ENCODE data around the gene DEPDC7.

Gene DEPDC7

DNA sequence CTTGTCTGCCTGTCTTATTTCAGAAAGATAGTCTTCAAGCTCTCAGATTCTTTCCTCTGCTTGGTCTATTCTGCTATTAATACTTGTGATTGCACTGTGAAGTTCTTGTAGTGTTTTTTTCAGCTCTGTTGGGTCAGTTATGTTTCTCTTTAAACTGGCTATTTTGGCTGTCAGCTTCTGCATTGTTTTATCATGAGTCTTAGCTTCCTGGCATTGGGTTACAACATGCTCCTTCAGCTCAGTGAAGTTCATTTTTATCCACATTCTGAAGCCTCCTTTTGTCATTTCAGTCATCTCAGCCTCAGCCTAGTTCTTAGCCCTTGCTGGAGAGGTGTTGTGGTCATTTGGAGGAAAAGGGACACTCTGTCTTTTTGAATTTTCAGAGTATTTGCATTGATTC, 15.5 kb upstream of the DEPDC7 start:
- Histone ChIP-seq H3K4me1 (ENCODE audit: insufficient read depth, low read length) (peaks cover 3% of the 10 kb centered on the region; the same call in 1 of the 2 replicates), H3K9ac (ENCODE audit: low read depth, low read length) (no peak overlapping the region), H3K27me3 (ENCODE audit: insufficient read depth, low read length) (no peaks in the 10 kb centered on the region), H3K27ac (ENCODE audit: low read depth, low read length) (no peak overlapping the region), H3K36me3 (ENCODE audit: insufficient read depth, low read length) (no peaks in the 10 kb centered on the region), H3K4me3 (ENCODE audit: low read length) (no peak overlapping the region), H3K9me3 (ENCODE audit: insufficient read depth, low read depth, low read length) (no peaks in the 10 kb centered on the region)

DNA sequence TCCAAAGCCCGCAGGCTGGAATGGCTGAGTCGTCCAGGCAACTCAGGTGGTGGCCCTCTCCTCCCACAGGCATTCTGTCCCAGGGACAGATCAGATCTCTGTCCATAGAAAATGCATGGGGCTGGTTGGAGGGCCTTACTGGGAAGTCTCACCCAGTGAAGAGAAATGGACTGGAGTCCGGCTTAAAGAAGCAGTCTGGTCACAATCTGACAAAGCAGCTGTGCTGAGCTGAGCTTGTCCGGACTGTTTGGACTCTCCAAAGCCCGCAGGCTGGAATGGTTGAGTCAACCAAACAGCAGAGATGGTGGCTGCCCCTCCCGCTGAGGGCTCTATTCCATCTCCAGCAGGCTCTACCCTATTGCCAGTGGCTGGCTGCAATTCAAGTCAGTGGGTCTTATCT, 14.4 kb upstream of the DEPDC7 start:
- Histone ChIP-seq H3K36me3 (ENCODE audit: insufficient read depth, low read length) (no peaks in the 10 kb centered on the region), H3K9me3 (ENCODE audit: insufficient read depth, low read depth, low read length) (no peaks in the 10 kb centered on the region), H3K4me1 (ENCODE audit: insufficient read depth, low read length) (peaks cover 7% of the 10 kb centered on the region; the same call in 1 of the 2 replicates), H3K4me3 (ENCODE audit: low read length) (no peak overlapping the region), H3K9ac (ENCODE audit: low read depth, low read length) (no peak overlapping the region), H3K27ac (ENCODE audit: low read depth, low read length) (no peak overlapping the region), H3K27me3 (ENCODE audit: insufficient read depth, low read length) (no peaks in the 10 kb centered on the region)
- WGBS, result 74% methylated on average over 6 of the region's 6 CpGs

DNA sequence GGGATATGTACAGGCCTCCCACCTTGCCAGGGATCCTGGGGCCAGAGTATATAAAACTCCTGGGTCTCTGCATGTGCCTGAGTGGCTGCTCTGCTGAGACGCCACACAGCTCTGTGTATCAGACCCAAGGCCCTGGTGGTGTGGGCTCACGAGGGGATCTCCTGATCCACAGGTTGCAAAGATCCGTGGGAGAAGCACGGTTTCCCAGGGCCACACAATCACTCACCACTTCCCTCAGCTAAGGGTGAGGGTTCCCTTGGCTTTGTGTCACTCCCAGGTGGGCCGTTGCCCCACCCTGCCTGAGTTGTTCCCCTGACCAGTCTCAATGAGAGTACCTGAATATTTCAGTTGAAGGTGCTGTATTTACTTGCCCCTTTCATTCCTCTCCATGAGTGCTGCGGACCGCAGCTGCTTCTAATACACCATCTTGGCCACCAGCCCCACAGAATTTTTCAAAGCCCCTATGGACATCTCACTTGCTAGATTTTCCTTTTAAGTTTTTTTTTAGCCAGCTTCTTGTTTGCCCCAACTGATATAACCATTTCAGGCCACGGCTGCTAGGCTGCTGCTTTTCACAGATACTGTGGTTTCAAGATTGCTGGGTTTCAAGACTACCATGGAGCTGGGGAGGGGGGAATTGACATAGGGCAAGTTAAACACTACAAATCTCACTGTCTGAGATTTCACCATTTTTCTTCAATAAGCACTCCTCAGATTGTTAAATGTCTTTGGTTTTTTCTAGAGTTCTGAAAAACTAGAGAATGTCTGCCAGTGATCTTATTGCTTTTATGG, 13.7 kb upstream of the DEPDC7 start:
- WGBS, result 93% methylated on average over 8 of the region's 8 CpGs
- H3K27me3 ChIP-seq (ENCODE audit: insufficient read depth, low read length), result no peaks in the 10 kb centered on the region
- no peak overlapping the region for H3K27ac ChIP-seq (ENCODE audit: low read depth, low read length)
- no peaks in the 10 kb centered on the region for H3K36me3 ChIP-seq (ENCODE audit: insufficient read depth, low read length)
- no peaks in the 10 kb centered on the region for H3K9me3 ChIP-seq (ENCODE audit: insufficient read depth, low read depth, low read length)
- H3K4me1 ChIP-seq (ENCODE audit: insufficient read depth, low read length), result peaks cover 7% of the 10 kb centered on the region; the same call in 1 of the 2 replicates
- H3K9ac ChIP-seq (ENCODE audit: low read depth, low read length), result no peak overlapping the region
- H3K4me3 ChIP-seq (ENCODE audit: low read length), result no peak overlapping the region

DNA sequence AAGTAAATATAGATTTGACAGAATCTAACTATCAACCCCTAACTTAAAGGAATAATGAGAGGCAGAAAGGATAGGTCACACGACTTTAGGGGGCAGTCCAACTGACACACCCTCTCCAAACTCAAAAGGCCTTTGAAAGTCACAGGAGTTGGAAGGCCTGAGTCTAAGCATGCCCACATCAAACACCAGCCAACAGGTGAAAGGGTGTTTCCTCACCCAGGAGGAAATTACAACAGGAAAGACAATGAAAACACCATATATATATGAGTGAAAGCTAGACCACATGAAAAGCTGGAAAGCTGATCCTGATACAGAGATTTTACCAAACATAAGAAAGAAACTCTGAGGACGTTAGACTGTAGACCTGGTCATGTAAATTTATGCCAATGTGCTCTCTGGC, 10.5 kb upstream of the DEPDC7 start:
- H3K4me3 ChIP-seq (ENCODE audit: low read length), result no peak overlapping the region
- H3K27me3 ChIP-seq (ENCODE audit: insufficient read depth, low read length), result no peaks in the 10 kb centered on the region
- 68% methylated on average over 2 of the region's 2 CpGs for WGBS

DNA sequence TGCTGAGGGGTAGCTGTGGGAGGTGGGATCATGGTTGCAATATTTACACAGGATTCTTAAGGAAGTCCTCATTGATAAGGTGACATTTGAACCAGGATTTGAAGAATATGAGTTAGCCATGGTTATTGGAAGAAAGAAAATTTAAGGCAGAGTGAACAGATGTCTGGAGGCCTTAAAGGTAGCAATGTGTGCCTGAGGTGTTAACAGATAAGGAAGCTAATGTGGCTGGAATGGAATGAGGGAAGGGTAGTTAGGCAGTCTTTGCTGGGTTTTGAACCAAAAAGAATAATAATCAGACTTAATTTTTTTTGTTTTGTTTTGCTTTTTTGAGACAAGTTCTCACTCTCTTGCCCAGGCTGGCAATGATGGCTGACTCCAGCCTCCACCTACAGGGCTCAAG, 9.7 kb upstream of the DEPDC7 start:
- H3K36me3 ChIP-seq (ENCODE audit: insufficient read depth, low read length), result no peaks in the 10 kb centered on the region
- H3K27ac ChIP-seq (ENCODE audit: low read depth, low read length), result no peak overlapping the region
- no peak overlapping the region for H3K9ac ChIP-seq (ENCODE audit: low read depth, low read length)
- no peaks in the 10 kb centered on the region for H3K27me3 ChIP-seq (ENCODE audit: insufficient read depth, low read length)
- H3K4me3 ChIP-seq (ENCODE audit: low read length), result no peak overlapping the region
- H3K9me3 ChIP-seq (ENCODE audit: insufficient read depth, low read depth, low read length), result no peaks in the 10 kb centered on the region
- peaks cover 7% of the 10 kb centered on the region; the same call in 1 of the 2 replicates for H3K4me1 ChIP-seq (ENCODE audit: insufficient read depth, low read length)

More for the DNA sequence above, 10.5 kb upstream of the DEPDC7 start:
- H3K9ac ChIP-seq (ENCODE audit: low read depth, low read length), result no peak overlapping the region
- H3K4me1 ChIP-seq (ENCODE audit: insufficient read depth, low read length), result peaks cover 7% of the 10 kb centered on the region; the same call in 1 of the 2 replicates
- H3K27ac ChIP-seq (ENCODE audit: low read depth, low read length), result no peak overlapping the region
- H3K36me3 ChIP-seq (ENCODE audit: insufficient read depth, low read length), result no peaks in the 10 kb centered on the region
- no peaks in the 10 kb centered on the region for H3K9me3 ChIP-seq (ENCODE audit: insufficient read depth, low read depth, low read length)

GRCh38 chr11:33013755-33014154, 1.9 kb upstream of the DEPDC7 start:
- peaks cover 26% of the 10 kb centered on the region for H3K27me3 ChIP-seq (ENCODE audit: insufficient read depth, low read length)

DNA sequence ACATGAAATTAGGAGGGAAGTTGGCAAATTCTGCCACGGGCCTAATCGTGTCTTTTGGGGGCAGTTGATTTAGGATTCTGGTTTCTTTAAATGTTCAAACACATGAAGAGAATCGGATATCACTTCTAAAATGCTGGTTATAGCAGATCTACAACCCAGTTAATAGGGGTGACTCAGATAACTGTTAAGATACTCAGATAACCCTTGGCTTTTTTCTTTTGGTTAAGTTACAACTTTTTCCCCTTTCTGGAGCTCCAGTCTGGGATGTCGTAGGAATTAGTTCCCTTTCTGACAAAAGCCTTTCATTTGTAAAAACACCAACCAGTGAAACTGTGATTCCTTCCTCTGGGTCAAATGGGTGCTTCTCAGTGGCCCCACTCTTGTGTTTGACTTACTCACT, 976 bp downstream of the DEPDC7 start:
- WGBS, result 26% methylated on average over 4 of the region's 4 CpGs
- Histone ChIP-seq H3K4me3 (ENCODE audit: low read length) (peak overlapping the region; percentile 54), H3K27me3 (ENCODE audit: insufficient read depth, low read length) (peaks cover 26% of the 10 kb centered on the region), H3K9ac (ENCODE audit: low read depth, low read length) (no peak overlapping the region), H3K36me3 (ENCODE audit: insufficient read depth, low read length) (no peaks in the 10 kb centered on the region), H3K4me1 (ENCODE audit: insufficient read depth, low read length) (peaks cover 12% of the 10 kb centered on the region), H3K9me3 (ENCODE audit: insufficient read depth, low read depth, low read length) (no peaks in the 10 kb centered on the region), H3K27ac (ENCODE audit: low read depth, low read length) (no peak overlapping the region)

More at GRCh38 chr11:33013755-33014154, 1.9 kb upstream of the DEPDC7 start:
- Histone ChIP-seq H3K9ac (ENCODE audit: low read depth, low read length) (no peak overlapping the region), H3K4me3 (ENCODE audit: low read length) (no peak overlapping the region), H3K36me3 (ENCODE audit: insufficient read depth, low read length) (no peaks in the 10 kb centered on the region), H3K9me3 (ENCODE audit: insufficient read depth, low read depth, low read length) (no peaks in the 10 kb centered on the region), H3K27ac (ENCODE audit: low read depth, low read length) (no peak overlapping the region), H3K4me1 (ENCODE audit: insufficient read depth, low read length) (peaks cover 12% of the 10 kb centered on the region)
- WGBS, result 83% methylated on average over 1 of the region's 1 CpG

- peaks cover 12% of the 10 kb centered on the region for H3K4me1 ChIP-seq (ENCODE audit: insufficient read depth, low read length)
- no peak overlapping the region for H3K27ac ChIP-seq (ENCODE audit: low read depth, low read length)
- 59% methylated on average over 9 of the region's 9 CpGs for WGBS
- no peaks in the 10 kb centered on the region for H3K9me3 ChIP-seq (ENCODE audit: insufficient read depth, low read depth, low read length)
- H3K27me3 ChIP-seq (ENCODE audit: insufficient read depth, low read length), result peaks cover 26% of the 10 kb centered on the region
- no peak overlapping the region for H3K9ac ChIP-seq (ENCODE audit: low read depth, low read length)
- H3K4me3 ChIP-seq (ENCODE audit: low read length), result no peak overlapping the region
- H3K36me3 ChIP-seq (ENCODE audit: insufficient read depth, low read length), result no peaks in the 10 kb centered on the region
Measured at GRCh38 chr11:33017478-33017877, 1.8 kb downstream of the DEPDC7 start.

- Histone ChIP-seq H3K27ac (ENCODE audit: low read depth, low read length) (no peak overlapping the region), H3K9me3 (ENCODE audit: insufficient read depth, low read depth, low read length) (no peaks in the 10 kb centered on the region), H3K27me3 (ENCODE audit: insufficient read depth, low read length) (peaks cover 26% of the 10 kb centered on the region), H3K4me1 (ENCODE audit: insufficient read depth, low read length) (peaks cover 12% of the 10 kb centered on the region), H3K9ac (ENCODE audit: low read depth, low read length) (no peak overlapping the region), H3K4me3 (ENCODE audit: low read length) (no peak overlapping the region), H3K36me3 (ENCODE audit: insufficient read depth, low read length) (no peaks in the 10 kb centered on the region)
- WGBS, result 100% methylated on average over 1 of the region's 3 CpGs
Measured at GRCh38 chr11:33017965-33018364, 2.3 kb downstream of the DEPDC7 start.

DNA sequence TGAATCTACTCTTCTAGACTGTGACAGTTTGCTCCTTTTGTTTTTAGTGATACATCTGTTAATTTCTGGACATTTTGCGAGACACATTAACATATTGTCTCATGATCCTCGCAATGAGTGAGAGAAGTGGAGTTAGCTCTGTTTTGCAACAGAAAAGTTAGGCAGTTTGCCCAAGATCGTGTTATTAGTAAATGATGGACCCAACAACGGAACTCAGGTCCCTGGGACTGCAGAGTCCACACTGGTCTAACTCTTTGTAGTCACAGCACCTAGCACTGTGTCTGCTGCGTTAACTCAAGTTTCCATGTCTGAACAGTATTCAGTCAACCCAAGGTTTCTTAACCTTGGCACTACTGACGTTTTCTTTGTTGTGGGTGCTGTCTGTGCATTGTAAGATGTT, 3.2 kb downstream of the DEPDC7 start:
- Histone ChIP-seq H3K27me3 (ENCODE audit: insufficient read depth, low read length) (peaks cover 26% of the 10 kb centered on the region), H3K27ac (ENCODE audit: low read depth, low read length) (no peak overlapping the region), H3K9ac (ENCODE audit: low read depth, low read length) (no peak overlapping the region), H3K9me3 (ENCODE audit: insufficient read depth, low read depth, low read length) (no peaks in the 10 kb centered on the region), H3K4me3 (ENCODE audit: low read length) (no peak overlapping the region), H3K4me1 (ENCODE audit: insufficient read depth, low read length) (peaks cover 12% of the 10 kb centered on the region), H3K36me3 (ENCODE audit: insufficient read depth, low read length) (no peaks in the 10 kb centered on the region)
- WGBS, result 89% methylated on average over 6 of the region's 6 CpGs

GRCh38 chr11:33021501-33021900, 5.8 kb downstream of the DEPDC7 start:
- peaks cover 17% of the 10 kb centered on the region for H3K27me3 ChIP-seq (ENCODE audit: insufficient read depth, low read length)
- H3K27ac ChIP-seq (ENCODE audit: low read depth, low read length), result no peak overlapping the region
- no peak overlapping the region for H3K4me3 ChIP-seq (ENCODE audit: low read length)
- no peaks in the 10 kb centered on the region for H3K36me3 ChIP-seq (ENCODE audit: insufficient read depth, low read length)
- H3K4me1 ChIP-seq (ENCODE audit: insufficient read depth, low read length), result peaks cover 12% of the 10 kb centered on the region
- no peak overlapping the region for H3K9ac ChIP-seq (ENCODE audit: low read depth, low read length)
- no peaks in the 10 kb centered on the region for H3K9me3 ChIP-seq (ENCODE audit: insufficient read depth, low read depth, low read length)
- WGBS, result 100% methylated on average over 1 of the region's 1 CpG
